Prostate gland (tissue), 2 donors: Measurements from ENCODE around the gene C6orf89.

Experiments
- POLR2A ChIP-seq: fragments of 450-650 bp; IDR thresholded peaks from one replicate; pipeline ENCODE4 v1.6.1; 2016; ENCODE audit warnings: antibody characterized with exemption, mild to moderate bottlenecking
- TF ChIP-seq, protein P1 (sequence below), 4 experiments: fragments of 200-600 bp in 2 of 4; fragments of 450-650 bp in 2 of 4; sonication (generic) in 2 of 4; IDR thresholded peaks; 1 replicate in 3 of 4; 2 replicates in 1 of 4; pipeline ENCODE4 v1.5.1; 2016 to 2019; ENCODE audit warnings: antibody characterized with exemption in 4 of 4, mild to moderate bottlenecking in 2 of 4, moderate library complexity in 2 of 4

DNA sequence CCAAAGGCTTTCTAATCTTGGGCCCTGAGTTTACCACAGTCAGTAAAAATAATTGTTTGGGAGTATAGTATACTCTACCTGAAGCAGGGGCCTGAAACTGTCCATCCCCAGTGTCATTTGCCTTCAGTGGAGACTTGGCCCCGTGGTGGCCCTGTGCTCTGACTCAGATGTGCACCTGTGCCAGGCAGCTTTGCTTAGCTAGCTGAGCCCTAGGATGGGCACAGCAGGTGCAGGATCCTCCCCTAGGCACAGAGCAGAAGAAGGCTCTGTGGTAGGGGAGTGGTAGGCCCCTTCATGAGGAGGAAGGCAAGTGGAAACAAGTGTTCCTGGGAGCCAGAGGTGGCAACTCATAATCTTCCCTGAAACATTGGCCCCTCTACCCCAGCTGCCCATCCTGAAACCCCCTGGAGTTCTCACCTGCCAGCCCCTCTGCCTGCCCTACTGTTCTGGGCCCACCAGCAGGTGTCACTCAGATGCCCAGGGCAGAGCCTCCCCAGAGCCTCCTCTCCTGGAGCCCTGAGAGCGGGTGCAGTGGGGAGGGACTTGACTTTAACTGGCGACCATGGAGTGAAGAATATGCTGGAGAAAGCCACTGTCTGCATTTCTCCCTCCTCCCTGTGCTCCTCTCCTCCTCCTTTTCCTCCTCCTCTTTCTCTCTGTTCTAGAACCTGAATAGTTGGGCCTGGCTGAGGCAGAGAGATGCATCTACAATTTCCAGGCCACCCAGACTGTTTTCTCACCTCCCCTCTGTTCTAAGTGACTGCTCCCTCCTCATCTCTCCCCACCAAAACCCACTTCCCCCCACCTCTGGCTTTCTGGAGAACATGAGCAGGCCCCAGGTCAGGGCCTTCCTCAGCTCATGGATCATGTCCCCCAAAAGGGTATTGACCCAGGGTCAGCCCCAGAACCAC lies 49.4 kb upstream of the C6orf89 start:
- TF ChIP-seq, protein P1, sequence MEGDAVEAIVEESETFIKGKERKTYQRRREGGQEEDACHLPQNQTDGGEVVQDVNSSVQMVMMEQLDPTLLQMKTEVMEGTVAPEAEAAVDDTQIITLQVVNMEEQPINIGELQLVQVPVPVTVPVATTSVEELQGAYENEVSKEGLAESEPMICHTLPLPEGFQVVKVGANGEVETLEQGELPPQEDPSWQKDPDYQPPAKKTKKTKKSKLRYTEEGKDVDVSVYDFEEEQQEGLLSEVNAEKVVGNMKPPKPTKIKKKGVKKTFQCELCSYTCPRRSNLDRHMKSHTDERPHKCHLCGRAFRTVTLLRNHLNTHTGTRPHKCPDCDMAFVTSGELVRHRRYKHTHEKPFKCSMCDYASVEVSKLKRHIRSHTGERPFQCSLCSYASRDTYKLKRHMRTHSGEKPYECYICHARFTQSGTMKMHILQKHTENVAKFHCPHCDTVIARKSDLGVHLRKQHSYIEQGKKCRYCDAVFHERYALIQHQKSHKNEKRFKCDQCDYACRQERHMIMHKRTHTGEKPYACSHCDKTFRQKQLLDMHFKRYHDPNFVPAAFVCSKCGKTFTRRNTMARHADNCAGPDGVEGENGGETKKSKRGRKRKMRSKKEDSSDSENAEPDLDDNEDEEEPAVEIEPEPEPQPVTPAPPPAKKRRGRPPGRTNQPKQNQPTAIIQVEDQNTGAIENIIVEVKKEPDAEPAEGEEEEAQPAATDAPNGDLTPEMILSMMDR (IDR thresholded peaks at IDR 0.05), result no peak
- TF ChIP-seq POLR2A, result no peak
